HepG2 (cell line): ENCODE data around the gene SLC22A31. TPM values are rescaled to one million over a fixed set of nuclear protein-coding genes. Genes with fewer than 3 reads are reported as not detected.

Experiments used
- ATF7 ChIP-seq, 2 experiments: fragments of 450-650 bp in 1 of 2; sonication (generic) in 1 of 2; formaldehyde crosslinking in 1 of 2; IDR thresholded peaks; 2 replicates each; pipeline versions ENCODE4 v1.4.0 to v1.6.1; 2016 to 2020; ENCODE audit warnings: antibody characterized with exemption in 1 of 2, mild to moderate bottlenecking in 1 of 2, missing genetic modification reagents in 1 of 2
- CEBPB ChIP-seq: IDR thresholded peaks from 2 replicates; pipeline ENCODE4 v1.6.1; 2011; ENCODE audit warnings: low read depth, low read length, improper control_type of control experiment, borderline replicate concordance
- CERS6 ChIP-seq: sonication (generic); formaldehyde crosslinking; IDR thresholded peaks from 2 replicates; pipeline ENCODE4 v1.5.0; 2020; ENCODE audit warnings: missing genetic modification reagents
- ELF1 ChIP-seq: sonication (generic); formaldehyde crosslinking; IDR thresholded peaks from 2 replicates; pipeline ENCODE4 v1.4.0; 2020; ENCODE audit warnings: missing genetic modification reagents
- GATAD1 ChIP-seq: IDR thresholded peaks from 2 replicates; pipeline ENCODE4 v1.6.1; 2016; ENCODE audit warnings: missing genetic modification reagents, missing compliant biosample characterization
- HES4 ChIP-seq: sonication (generic); formaldehyde crosslinking; IDR thresholded peaks from 2 replicates; pipeline ENCODE4 v1.9.0; 2021; ENCODE audit warnings: mild to moderate bottlenecking, missing genetic modification reagents, borderline replicate concordance
- HMGA1 ChIP-seq: sonication (generic); formaldehyde crosslinking; conservative IDR thresholded peaks from 2 replicates; pipeline ENCODE4 v1.4.0; 2020; ENCODE audit warnings: missing genetic modification reagents
- HNRNPUL1 ChIP-seq: fragments of 200-400 bp; formaldehyde crosslinking; IDR thresholded peaks from 2 replicates; pipeline ENCODE4 v1.6.1; 2017; ENCODE audit warnings: low read depth, mild to moderate bottlenecking, low read length, moderate library complexity
- IRF2 ChIP-seq: IDR thresholded peaks from 2 replicates; pipeline ENCODE4 v1.6.1; 2018; ENCODE audit warnings: missing genetic modification reagents, missing compliant biosample characterization
- KLF15 ChIP-seq: sonication (generic); formaldehyde crosslinking; IDR thresholded peaks from 2 replicates; pipeline ENCODE4 v1.8.1; 2023; ENCODE audit warnings: borderline replicate concordance, mild to moderate bottlenecking, inconsistent platforms, missing genetic modification reagents, mixed read lengths
- RORA ChIP-seq: sonication (generic); formaldehyde crosslinking; IDR thresholded peaks from 2 replicates; pipeline ENCODE4 v1.5.0; 2020; ENCODE audit warnings: mild to moderate bottlenecking, missing genetic modification reagents, moderate library complexity
- SALL1 ChIP-seq: sonication (generic); formaldehyde crosslinking; IDR thresholded peaks from 2 replicates; pipeline ENCODE4 v1.8.0; 2022; ENCODE audit warnings: mild to moderate bottlenecking, missing genetic modification reagents
- ZNF431 ChIP-seq: sonication (generic); formaldehyde crosslinking; IDR thresholded peaks from 2 replicates; pipeline ENCODE4 v1.9.0; 2022; ENCODE audit warnings: missing genetic modification reagents, low read depth, mild to moderate bottlenecking, borderline replicate concordance
- ZNF484 ChIP-seq: sonication (generic); formaldehyde crosslinking; IDR thresholded peaks from 2 replicates; pipeline ENCODE4 v1.5.1; 2020; ENCODE audit warnings: mild to moderate bottlenecking, low read depth, missing genetic modification reagents, borderline replicate concordance
- ZNF552 ChIP-seq: sonication (generic); formaldehyde crosslinking; IDR thresholded peaks from 2 replicates; pipeline ENCODE4 v1.9.0; 2022; ENCODE audit warnings: missing genetic modification reagents, mild to moderate bottlenecking, borderline replicate concordance
- ZNF572 ChIP-seq: sonication (generic); formaldehyde crosslinking; IDR thresholded peaks from 2 replicates; pipeline ENCODE4 v1.5.1; 2020; ENCODE audit warnings: mild to moderate bottlenecking, missing genetic modification reagents
- ZNF616 ChIP-seq: sonication (generic); formaldehyde crosslinking; IDR thresholded peaks from 2 replicates; pipeline ENCODE4 v1.5.0; 2020; ENCODE audit warnings: low read depth, mild to moderate bottlenecking, missing genetic modification reagents
- ZNF703 ChIP-seq: sonication (generic); formaldehyde crosslinking; IDR thresholded peaks from 2 replicates; pipeline ENCODE4 v1.5.1; 2020; ENCODE audit warnings: missing genetic modification reagents, mild to moderate bottlenecking, moderate library complexity, borderline replicate concordance
- ZNF773 ChIP-seq: sonication (generic); formaldehyde crosslinking; IDR thresholded peaks from 2 replicates; pipeline ENCODE4 v1.4.0; 2020; ENCODE audit warnings: missing genetic modification reagents, borderline replicate concordance
- ZSCAN29 ChIP-seq: sonication (generic); formaldehyde crosslinking; conservative IDR thresholded peaks from 2 replicates; pipeline ENCODE4 v1.4.0; 2020; ENCODE audit warnings: mild to moderate bottlenecking, missing genetic modification reagents
- polyA plus RNA-seq, 8 experiments: library from polyadenylated mRNA; depleted of rRNA in 3 of 8; stranded (reverse) in 7 of 8; unstranded in 1 of 8; fragments of >200 nt; fragmentation: Illumina TruSeq in 4 of 8; extraction: Trizol in 4 of 8; gene quantifications; 2 replicates each; pipeline versions ENCODE4 v1.2.1 to v1.2.3, GENCODE V29; 2011 to 2016; ENCODE audit warnings: low read depth in 4 of 8, missing spikeins in 1 of 8, mixed read lengths in 1 of 8; ENCODE audit not compliant: insufficient read depth in 1 of 8
- total RNA-seq, 5 experiments: library from RNA; depleted of rRNA; stranded (reverse); fragments of >200 nt; fragmentation: Illumina TruSeq; extraction: Trizol; gene quantifications; 2 replicates each; pipeline ENCODE4 v1.2.3, GENCODE V29; 2016; ENCODE audit warnings: low read depth in 1 of 5
- TF ChIP-seq, protein P1 (sequence below): sonication (generic); formaldehyde crosslinking; IDR thresholded peaks from 2 replicates; pipeline ENCODE4 v1.4.0; 2020; ENCODE audit warnings: missing genetic modification reagents

The SLC22A31 gene
- total and polyA plus RNA-seq, 2 of the 13 experiments (the other 11 are each of a cell fraction or from before 2014, with no cell fraction given), result 67.3 to 83.3 TPM

DNA sequence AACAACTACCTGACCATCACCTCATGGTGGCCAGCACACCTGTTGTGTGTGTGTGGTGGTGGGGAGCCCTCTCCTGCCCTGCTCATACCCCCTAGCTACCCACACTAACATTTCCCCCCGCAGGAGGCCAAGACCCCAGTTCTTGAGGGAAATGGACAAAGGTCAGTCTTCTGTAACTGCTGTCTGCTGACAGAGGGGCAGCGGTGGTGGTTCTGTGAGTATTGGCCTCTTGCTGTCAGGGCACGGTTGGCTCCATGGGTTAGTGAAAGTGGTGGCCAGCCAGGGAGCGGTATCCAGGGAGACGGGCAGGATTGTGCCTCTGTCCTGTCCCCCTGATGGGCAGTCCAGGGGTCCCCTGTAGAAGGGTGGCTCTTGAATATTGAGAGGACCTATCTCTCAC is 43.3 kb upstream of the SLC22A31 start (continued):
- TF ChIP-seq CERS6 (CRISPR knock-in tag) (no peak), ZNF431 (no peak), HMGA1 (CRISPR knock-in tag) (no peak), IRF2 (CRISPR knock-in tag) (no peak), CEBPB (no peak), HNRNPUL1 (no peak), ZNF773 (CRISPR knock-in tag) (no peak), ZSCAN29 (CRISPR knock-in tag) (no peak), SALL1 (CRISPR knock-in tag) (0 out of 2 replicates have a peak, but pooled peaks have one; percentile 24), GATAD1 (no peak), ELF1 (CRISPR knock-in tag) (no peak), ZNF552 (CRISPR knock-in tag) (no peak), ZNF703 (CRISPR knock-in tag) (no peak), HES4 (no peak), RORA (no peak), KLF15 (CRISPR knock-in tag) (no peak), ZNF616 (no peak), ZNF484 (CRISPR knock-in tag) (no peak), ATF7 (IDR thresholded peaks at IDR 0.05) (no peak), ATF7 (CRISPR knock-in tag; IDR thresholded peaks at IDR 0.05) (no peak), ZNF572 (CRISPR knock-in tag) (0 out of 2 replicates have a peak, but pooled peaks have one; percentile 5)
- TF ChIP-seq, protein P1, sequence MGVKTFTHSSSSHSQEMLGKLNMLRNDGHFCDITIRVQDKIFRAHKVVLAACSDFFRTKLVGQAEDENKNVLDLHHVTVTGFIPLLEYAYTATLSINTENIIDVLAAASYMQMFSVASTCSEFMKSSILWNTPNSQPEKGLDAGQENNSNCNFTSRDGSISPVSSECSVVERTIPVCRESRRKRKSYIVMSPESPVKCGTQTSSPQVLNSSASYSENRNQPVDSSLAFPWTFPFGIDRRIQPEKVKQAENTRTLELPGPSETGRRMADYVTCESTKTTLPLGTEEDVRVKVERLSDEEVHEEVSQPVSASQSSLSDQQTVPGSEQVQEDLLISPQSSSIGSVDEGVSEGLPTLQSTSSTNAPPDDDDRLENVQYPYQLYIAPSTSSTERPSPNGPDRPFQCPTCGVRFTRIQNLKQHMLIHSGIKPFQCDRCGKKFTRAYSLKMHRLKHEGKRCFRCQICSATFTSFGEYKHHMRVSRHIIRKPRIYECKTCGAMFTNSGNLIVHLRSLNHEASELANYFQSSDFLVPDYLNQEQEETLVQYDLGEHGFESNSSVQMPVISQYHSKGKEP, result no peak
